Trophoblast cell (in vitro differentiated cells and primary cell): ENCODE data around the gene MTERF4.

Experiments
- DNase-seq, 2 donors: peaks; one replicate each; pipeline ENCODE4 v3.0.0-alpha.2; 2016
- H2AFZ ChIP-seq: 2 replicates; pipeline ENCODE4 v1.6.1; 2013; ENCODE audit warnings: low read length, moderate library complexity, mild to moderate bottlenecking; ENCODE audit not compliant: insufficient read depth, poor library complexity
- H2AK5ac ChIP-seq: 2 replicates; pipeline ENCODE4 v1.6.1; 2013; ENCODE audit warnings: mild to moderate bottlenecking, low read length
- H2BK120ac ChIP-seq: 2 replicates; pipeline ENCODE4 v1.6.1; 2013; ENCODE audit warnings: low read length, mild to moderate bottlenecking, moderate library complexity; ENCODE audit not compliant: insufficient read depth, poor library complexity
- H2BK12ac ChIP-seq: 2 replicates; pipeline ENCODE4 v1.6.1; 2013; ENCODE audit warnings: mild to moderate bottlenecking, low read length, moderate library complexity
- H2BK5ac ChIP-seq: 2 replicates; pipeline ENCODE4 v1.6.1; 2013; ENCODE audit warnings: low read length, low read depth, moderate library complexity, mild to moderate bottlenecking; ENCODE audit not compliant: poor library complexity
- H3K14ac ChIP-seq: 2 replicates; pipeline ENCODE4 v1.6.1; 2013; ENCODE audit warnings: mild to moderate bottlenecking, low read length
- H3K18ac ChIP-seq: 2 replicates; pipeline ENCODE4 v1.6.1; 2013; ENCODE audit warnings: mild to moderate bottlenecking, low read length
- H3K23ac ChIP-seq: 2 replicates; pipeline ENCODE4 v1.6.1; 2013; ENCODE audit warnings: low read length
- H3K27ac ChIP-seq: 2 replicates; pipeline ENCODE4 v1.5.1; 2013; ENCODE audit warnings: low read depth, mild to moderate bottlenecking, inconsistent platforms, low read length, moderate library complexity
- H3K27me3 ChIP-seq: 2 replicates; pipeline ENCODE4 v1.6.1; 2013; ENCODE audit warnings: inconsistent platforms, mild to moderate bottlenecking, low read length, moderate library complexity; ENCODE audit not compliant: insufficient read depth
- H3K36me3 ChIP-seq, 2 experiments: 1 replicate in 1 of 2; 2 replicates in 1 of 2; pipeline ENCODE4 v1.6.1; 2013; ENCODE audit warnings: low read length in 2 of 2, mild to moderate bottlenecking in 2 of 2, moderate library complexity in 1 of 2; ENCODE audit not compliant: insufficient read depth in 2 of 2, control insufficient read depth in 1 of 2
- H3K4ac ChIP-seq: 2 replicates; pipeline ENCODE4 v1.6.1; 2013; ENCODE audit warnings: low read depth, mild to moderate bottlenecking, low read length, moderate library complexity
- H3K4me1 ChIP-seq, 2 experiments: 1 replicate in 1 of 2; 2 replicates in 1 of 2; pipeline ENCODE4 v1.6.1; 2013; ENCODE audit warnings: low read length in 2 of 2, mild to moderate bottlenecking in 2 of 2, moderate library complexity in 1 of 2; ENCODE audit not compliant: insufficient read depth in 2 of 2, control insufficient read depth in 1 of 2
- H3K4me2 ChIP-seq: 2 replicates; pipeline ENCODE4 v1.6.1; 2013; ENCODE audit warnings: inconsistent platforms, mild to moderate bottlenecking, low read length, moderate library complexity
- H3K4me3 ChIP-seq: 2 replicates; pipeline ENCODE4 v1.5.1; 2013; ENCODE audit warnings: mild to moderate bottlenecking, low read depth, low read length, inconsistent platforms
- H3K79me1 ChIP-seq: one replicate; pipeline ENCODE4 v1.6.1; 2013; ENCODE audit warnings: low read length
- H3K79me2 ChIP-seq: 2 replicates; pipeline ENCODE4 v1.6.1; 2013; ENCODE audit warnings: low read length, mild to moderate bottlenecking; ENCODE audit not compliant: control insufficient read depth, insufficient read depth, poor library complexity
- H3K9ac ChIP-seq: 2 replicates; pipeline ENCODE4 v1.6.1; 2013; ENCODE audit warnings: mild to moderate bottlenecking, low read length
- H3K9me3 ChIP-seq: 2 replicates; pipeline ENCODE4 v1.6.1; 2013; ENCODE audit warnings: low read depth, mild to moderate bottlenecking, control low read depth, inconsistent platforms, low read length; ENCODE audit not compliant: insufficient read depth
- H4K12ac ChIP-seq: 2 replicates; pipeline ENCODE4 v1.6.1; 2013; ENCODE audit warnings: low read depth, mild to moderate bottlenecking, low read length, moderate library complexity
- H4K8ac ChIP-seq: 2 replicates; pipeline ENCODE4 v1.6.1; 2013; ENCODE audit warnings: low read depth, mild to moderate bottlenecking, low read length, moderate library complexity
- H4K91ac ChIP-seq: one replicate; pipeline ENCODE4 v1.6.1; 2013; ENCODE audit warnings: low read depth, mild to moderate bottlenecking, low read length, moderate library complexity
- WGBS: extraction: QIAGEN DNeasy Blood & Tissue Kit; methylation state at CpG from one replicate; pipeline ENCODE4 v1.1.7; 2013; ENCODE audit warnings: missing lambda C conversion rate; ENCODE audit not compliant: insufficient read length, insufficient coverage; ENCODE audit errors: extremely low coverage; 5-methylcytosine and 5-hydroxymethylcytosine counted together

The MTERF4 gene

GRCh38 chr2:241052677-241053360, 49.3 kb downstream of the MTERF4 start:
- Histone ChIP-seq H2BK5ac (no peak overlapping the region), H2BK120ac (no peak overlapping the region), H3K4me1 (no peaks in the 10 kb centered on the region), H3K27ac (no peak overlapping the region), H3K79me1 (no peaks in the 10 kb centered on the region), H2AK5ac (no peak overlapping the region), H3K4me2 (no peak overlapping the region), H3K9me3 (peaks cover 2% of the 10 kb centered on the region), H2AFZ (no peak overlapping the region), H4K12ac (no peak overlapping the region), H3K23ac (no peak overlapping the region), H3K4ac (no peak overlapping the region), H3K36me3 (no peaks in the 10 kb centered on the region), H3K14ac (no peak overlapping the region), H3K18ac (no peak overlapping the region), H4K8ac (no peak overlapping the region), H4K91ac (no peak overlapping the region), H3K9ac (no peak overlapping the region), H3K4me3 (no peak overlapping the region), H3K27me3 (no peaks in the 10 kb centered on the region), H3K79me2 (no peaks in the 10 kb centered on the region), H2BK12ac (no peak overlapping the region)
- DNase-seq, result no peak
- WGBS, result no CpG with 5 or more reads among the region's 31 CpGs

GRCh38 chr2:241051578-241052487, 50.3 kb downstream of the MTERF4 start:
- no peak overlapping the region for H3K23ac ChIP-seq
- no peak overlapping the region for H3K4ac ChIP-seq
- H4K91ac ChIP-seq, result no peak overlapping the region
- H2AFZ ChIP-seq, result no peak overlapping the region
- no peak overlapping the region for H4K12ac ChIP-seq
- peaks cover 2% of the 10 kb centered on the region for H3K9me3 ChIP-seq
- DNase-seq, result no peak
- H3K9ac ChIP-seq, result no peak overlapping the region
- no peak overlapping the region for H2BK12ac ChIP-seq
- H2BK5ac ChIP-seq, result no peak overlapping the region
- H3K4me2 ChIP-seq, result no peak overlapping the region
- H4K8ac ChIP-seq, result no peak overlapping the region
- H3K4me1 ChIP-seq, result no peaks in the 10 kb centered on the region
- no peak overlapping the region for H3K14ac ChIP-seq
- no peak overlapping the region for H3K4me3 ChIP-seq
- no peak overlapping the region for H3K27ac ChIP-seq
- no peak overlapping the region for H2AK5ac ChIP-seq
- H3K18ac ChIP-seq, result no peak overlapping the region
- no peak overlapping the region for H2BK120ac ChIP-seq
- no peaks in the 10 kb centered on the region for H3K79me1 ChIP-seq
- WGBS, result no CpG with 5 or more reads among the region's 33 CpGs
- H3K36me3 ChIP-seq, result no peaks in the 10 kb centered on the region
- no peaks in the 10 kb centered on the region for H3K27me3 ChIP-seq
- no peaks in the 10 kb centered on the region for H3K79me2 ChIP-seq

GRCh38 chr2:241050624-241051577, 51.2 kb downstream of the MTERF4 start:
- WGBS, result no CpG with 5 or more reads among the region's 18 CpGs

More at GRCh38 chr2:241050624-241051577, 51.2 kb downstream of the MTERF4 start:
- Histone ChIP-seq H4K8ac (no peak overlapping the region), H3K23ac (no peak overlapping the region), H3K27me3 (no peaks in the 10 kb centered on the region), H3K4ac (no peak overlapping the region), H3K79me2 (no peaks in the 10 kb centered on the region), H3K36me3 (no peaks in the 10 kb centered on the region), H3K9me3 (peaks cover 2% of the 10 kb centered on the region), H3K79me1 (no peaks in the 10 kb centered on the region), H2BK5ac (no peak overlapping the region), H3K14ac (no peak overlapping the region), H3K4me1 (no peaks in the 10 kb centered on the region), H2BK12ac (no peak overlapping the region), H2AFZ (no peak overlapping the region), H2BK120ac (no peak overlapping the region), H3K4me3 (no peak overlapping the region), H3K4me2 (no peak overlapping the region), H4K91ac (no peak overlapping the region), H3K27ac (no peak overlapping the region), H3K18ac (no peak overlapping the region), H2AK5ac (no peak overlapping the region), H3K9ac (no peak overlapping the region), H4K12ac (no peak overlapping the region)
- no peak for DNase-seq
